Measurements from ENCODE around the gene NAT8L.

Gene NAT8L

DNA sequence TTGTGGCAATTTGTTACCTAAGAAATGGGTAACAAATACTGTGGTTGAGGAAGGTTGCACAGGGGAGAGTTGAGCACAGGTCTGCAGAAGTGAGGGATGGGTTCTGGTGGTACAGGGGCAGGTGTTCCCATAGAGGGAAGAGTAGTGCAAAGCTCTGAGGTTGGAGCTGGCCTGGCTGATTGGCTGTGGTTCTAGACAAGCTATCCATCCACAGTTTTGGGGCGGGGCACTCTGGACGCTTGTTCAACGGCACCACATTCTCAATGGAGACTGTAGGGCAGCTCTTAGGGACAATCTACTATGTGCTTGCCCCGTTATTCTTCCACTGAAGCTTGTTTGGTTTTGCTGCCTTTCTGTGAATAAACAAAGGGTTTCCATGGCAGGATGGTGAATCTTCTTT, 35.4 kb downstream of the NAT8L start:
- no peak for TF ChIP-seq CTCF (IDR thresholded peaks at IDR 0.05; ENCODE audit: insufficient read depth, low read length, poor library complexity, severe bottlenecking)
- Histone ChIP-seq H3K27me3 (replicated peaks; ENCODE audit: control insufficient read depth, insufficient read depth, low read length) (no peaks in the 10 kb centered on the region; the same call in 1 of the 2 replicates), H3K36me3 (ENCODE audit: control insufficient read depth, insufficient read depth, low read length) (no peaks in the 10 kb centered on the region), H3K4me3 (replicated peaks; ENCODE audit: low read depth, low read length) (no peak overlapping the region)
- no peak for DNase-seq (ENCODE audit: extremely low read depth, insufficient read length)

- no peak for DNase-seq (ENCODE audit: extremely low read depth, insufficient read length)
- Histone ChIP-seq H3K36me3 (ENCODE audit: control insufficient read depth, insufficient read depth, low read length) (no peaks in the 10 kb centered on the region), H3K27me3 (replicated peaks; ENCODE audit: control insufficient read depth, insufficient read depth, low read length) (no peaks in the 10 kb centered on the region; the same call in 1 of the 2 replicates), H3K4me3 (replicated peaks; ENCODE audit: low read depth, low read length) (no peak overlapping the region)
- TF ChIP-seq CTCF (IDR thresholded peaks at IDR 0.05; ENCODE audit: insufficient read depth, low read length, poor library complexity, severe bottlenecking): no peak
Observed at GRCh38 chr4:2095236-2096072, 36.3 kb downstream of the NAT8L start.

GRCh38 chr4:2096073-2096609, 37.0 kb downstream of the NAT8L start:
- no peak for TF ChIP-seq CTCF (IDR thresholded peaks at IDR 0.05; ENCODE audit: insufficient read depth, low read length, poor library complexity, severe bottlenecking)
- no peak for DNase-seq (ENCODE audit: extremely low read depth, insufficient read length)
- Histone ChIP-seq H3K4me3 (replicated peaks; ENCODE audit: low read depth, low read length) (no peak overlapping the region), H3K27me3 (replicated peaks; ENCODE audit: control insufficient read depth, insufficient read depth, low read length) (no peaks in the 10 kb centered on the region; the same call in 1 of the 2 replicates), H3K36me3 (ENCODE audit: control insufficient read depth, insufficient read depth, low read length) (no peaks in the 10 kb centered on the region)

GRCh38 chr4:2101346-2102044, 42.4 kb downstream of the NAT8L start:
- H3K27me3 ChIP-seq (replicated peaks; ENCODE audit: control insufficient read depth, insufficient read depth, low read length): no peaks in the 10 kb centered on the region; the same call in 1 of the 2 replicates
- no peak for TF ChIP-seq CTCF (IDR thresholded peaks at IDR 0.05; ENCODE audit: insufficient read depth, low read length, poor library complexity, severe bottlenecking)
- no peak for DNase-seq (ENCODE audit: extremely low read depth, insufficient read length)
- no peak overlapping the region for H3K4me3 ChIP-seq (replicated peaks; ENCODE audit: low read depth, low read length)
- no peaks in the 10 kb centered on the region for H3K36me3 ChIP-seq (ENCODE audit: control insufficient read depth, insufficient read depth, low read length)

- no peaks in the 10 kb centered on the region for H3K36me3 ChIP-seq (ENCODE audit: control insufficient read depth, insufficient read depth, low read length)
- no peaks in the 10 kb centered on the region for H3K27me3 ChIP-seq (replicated peaks; ENCODE audit: control insufficient read depth, insufficient read depth, low read length)
- H3K4me3 ChIP-seq (replicated peaks; ENCODE audit: low read depth, low read length): no peak overlapping the region
- DNase-seq (ENCODE audit: extremely low read depth, insufficient read length): no peak
- TF ChIP-seq CTCF (IDR thresholded peaks at IDR 0.05; ENCODE audit: insufficient read depth, low read length, poor library complexity, severe bottlenecking): no peak
Observed at GRCh38 chr4:2102045-2102883, 43.1 kb downstream of the NAT8L start.

Data from GM06990 (cell line).